ENCODE results near the gene DUSP22.

Gene DUSP22

GRCh38 chr6:344816-345340 lies 52.6 kb downstream of the DUSP22 start:
- no CpG with 5 or more reads among the region's 8 CpGs for WGBS (ENCODE audit: extremely low coverage, insufficient coverage, insufficient read length)
- Histone ChIP-seq H3K79me2 (ENCODE audit: control insufficient read depth, insufficient read depth, low read length, poor library complexity) (no peaks in the 10 kb centered on the region), H3K4me2 (ENCODE audit: low read length) (no peak overlapping the region), H4K12ac (ENCODE audit: low read depth, low read length) (no peak overlapping the region), H3K4me1 (ENCODE audit: control insufficient read depth in 1 of 2, insufficient read depth in 2 of 2, low read length in 2 of 2) (no peaks in the 10 kb centered on the region), H3K27me3 (ENCODE audit: insufficient read depth, low read length) (no peaks in the 10 kb centered on the region), H3K9me3 (ENCODE audit: insufficient read depth, low read depth, low read length) (peaks cover 63% of the 10 kb centered on the region), H3K18ac (ENCODE audit: low read length) (no peak overlapping the region), H3K23ac (ENCODE audit: low read length) (no peak overlapping the region), H3K4me3 (ENCODE audit: low read depth, low read length) (no peak overlapping the region), H3K4ac (ENCODE audit: low read depth, low read length) (no peak overlapping the region), H3K14ac (ENCODE audit: low read length) (no peak overlapping the region), H3K36me3 (ENCODE audit: control insufficient read depth in 1 of 2, insufficient read depth in 2 of 2, low read length in 2 of 2) (peaks cover 7 to 13% of the 10 kb centered on the region in 2 experiments), H3K27ac (ENCODE audit: low read depth, low read length) (no peak overlapping the region), H2BK120ac (ENCODE audit: insufficient read depth, low read length, poor library complexity) (no peak overlapping the region), H3K9ac (ENCODE audit: low read length) (no peak overlapping the region), H4K8ac (ENCODE audit: low read depth, low read length) (no peak overlapping the region), H2BK5ac (ENCODE audit: low read depth, low read length, poor library complexity) (no peak overlapping the region), H3K79me1 (ENCODE audit: low read length) (no peaks in the 10 kb centered on the region), H4K91ac (ENCODE audit: low read depth, low read length) (no peak overlapping the region), H2BK12ac (ENCODE audit: low read length) (no peak overlapping the region), H2AFZ (ENCODE audit: insufficient read depth, low read length, poor library complexity) (no peak overlapping the region), H2AK5ac (ENCODE audit: low read length) (no peak overlapping the region)
- DNase-seq: no peak

GRCh38 chr6:345747-346385 lies 53.6 kb downstream of the DUSP22 start:
- Histone ChIP-seq H3K27me3 (ENCODE audit: insufficient read depth, low read length) (no peaks in the 10 kb centered on the region), H3K79me1 (ENCODE audit: low read length) (no peaks in the 10 kb centered on the region), H4K12ac (ENCODE audit: low read depth, low read length) (no peak overlapping the region), H3K14ac (ENCODE audit: low read length) (no peak overlapping the region), H2AK5ac (ENCODE audit: low read length) (no peak overlapping the region), H4K8ac (ENCODE audit: low read depth, low read length) (no peak overlapping the region), H2BK120ac (ENCODE audit: insufficient read depth, low read length, poor library complexity) (no peak overlapping the region), H2BK5ac (ENCODE audit: low read depth, low read length, poor library complexity) (no peak overlapping the region), H3K79me2 (ENCODE audit: control insufficient read depth, insufficient read depth, low read length, poor library complexity) (no peaks in the 10 kb centered on the region), H4K91ac (ENCODE audit: low read depth, low read length) (no peak overlapping the region), H3K9me3 (ENCODE audit: insufficient read depth, low read depth, low read length) (peaks cover 57% of the 10 kb centered on the region), H2AFZ (ENCODE audit: insufficient read depth, low read length, poor library complexity) (no peak overlapping the region), H2BK12ac (ENCODE audit: low read length) (no peak overlapping the region), H3K36me3 (ENCODE audit: control insufficient read depth in 1 of 2, insufficient read depth in 2 of 2, low read length in 2 of 2) (peaks cover 7 to 13% of the 10 kb centered on the region in 2 experiments), H3K23ac (ENCODE audit: low read length) (no peak overlapping the region), H3K9ac (ENCODE audit: low read length) (no peak overlapping the region), H3K4me3 (ENCODE audit: low read depth, low read length) (no peak overlapping the region), H3K4me2 (ENCODE audit: low read length) (no peak overlapping the region), H3K18ac (ENCODE audit: low read length) (no peak overlapping the region), H3K4ac (ENCODE audit: low read depth, low read length) (no peak overlapping the region), H3K27ac (ENCODE audit: low read depth, low read length) (no peak overlapping the region), H3K4me1 (ENCODE audit: control insufficient read depth in 1 of 2, insufficient read depth in 2 of 2, low read length in 2 of 2) (no peaks in the 10 kb centered on the region)
- no peak for DNase-seq
- no CpG with 5 or more reads among the region's 17 CpGs for WGBS (ENCODE audit: extremely low coverage, insufficient coverage, insufficient read length)

- Histone ChIP-seq H4K91ac (ENCODE audit: low read depth, low read length) (no peak overlapping the region), H3K9me3 (ENCODE audit: insufficient read depth, low read depth, low read length) (peaks cover 58% of the 10 kb centered on the region), H4K8ac (ENCODE audit: low read depth, low read length) (no peak overlapping the region), H2AFZ (ENCODE audit: insufficient read depth, low read length, poor library complexity) (no peak overlapping the region), H2BK12ac (ENCODE audit: low read length) (no peak overlapping the region), H3K4me3 (ENCODE audit: low read depth, low read length) (no peak overlapping the region), H3K27ac (ENCODE audit: low read depth, low read length) (no peak overlapping the region), H3K23ac (ENCODE audit: low read length) (no peak overlapping the region), H3K79me2 (ENCODE audit: control insufficient read depth, insufficient read depth, low read length, poor library complexity) (no peaks in the 10 kb centered on the region), H3K4ac (ENCODE audit: low read depth, low read length) (no peak overlapping the region), H2AK5ac (ENCODE audit: low read length) (no peak overlapping the region), H2BK5ac (ENCODE audit: low read depth, low read length, poor library complexity) (no peak overlapping the region), H3K79me1 (ENCODE audit: low read length) (no peaks in the 10 kb centered on the region), H3K36me3 (ENCODE audit: control insufficient read depth in 1 of 2, insufficient read depth in 2 of 2, low read length in 2 of 2) (peaks cover 7 to 10% of the 10 kb centered on the region in 2 experiments), H3K18ac (ENCODE audit: low read length) (no peak overlapping the region), H3K4me2 (ENCODE audit: low read length) (no peak overlapping the region), H4K12ac (ENCODE audit: low read depth, low read length) (no peak overlapping the region), H3K4me1 (ENCODE audit: control insufficient read depth in 1 of 2, insufficient read depth in 2 of 2, low read length in 2 of 2) (no peaks in the 10 kb centered on the region), H3K14ac (ENCODE audit: low read length) (no peak overlapping the region), H2BK120ac (ENCODE audit: insufficient read depth, low read length, poor library complexity) (no peak overlapping the region), H3K9ac (ENCODE audit: low read length) (no peak overlapping the region), H3K27me3 (ENCODE audit: insufficient read depth, low read length) (no peaks in the 10 kb centered on the region)
- no CpG with 5 or more reads among the region's 10 CpGs for WGBS (ENCODE audit: extremely low coverage, insufficient coverage, insufficient read length)
- no peak for DNase-seq
Measured at GRCh38 chr6:346386-347030, 54.2 kb downstream of the DUSP22 start.

DNA sequence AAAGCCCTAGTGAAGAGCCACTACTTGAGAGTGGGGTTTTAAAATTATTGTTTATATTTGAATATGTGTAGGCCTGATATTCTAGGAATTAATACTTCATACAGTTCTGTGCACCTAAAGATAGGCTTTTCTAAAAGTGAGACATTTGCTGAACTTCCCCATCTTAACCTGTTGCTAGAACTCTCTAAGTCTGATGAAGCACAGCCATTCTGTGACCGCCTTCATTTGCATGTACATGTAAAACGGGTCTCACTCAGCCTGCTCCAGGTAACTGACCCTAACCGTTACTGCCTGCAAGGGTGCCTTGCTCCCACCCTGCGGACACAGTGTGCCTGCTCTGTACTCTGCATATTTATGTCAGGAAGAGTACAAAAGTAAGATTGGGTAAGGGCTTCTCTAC lies 54.9 kb downstream of the DUSP22 start:
- Histone ChIP-seq H3K79me2 (ENCODE audit: control insufficient read depth, insufficient read depth, low read length, poor library complexity) (no peaks in the 10 kb centered on the region), H3K14ac (ENCODE audit: low read length) (no peak overlapping the region), H3K79me1 (ENCODE audit: low read length) (no peaks in the 10 kb centered on the region), H4K91ac (ENCODE audit: low read depth, low read length) (no peak overlapping the region), H3K27me3 (ENCODE audit: insufficient read depth, low read length) (no peaks in the 10 kb centered on the region), H3K4me1 (ENCODE audit: control insufficient read depth in 1 of 2, insufficient read depth in 2 of 2, low read length in 2 of 2) (no peaks in the 10 kb centered on the region), H3K36me3 (ENCODE audit: control insufficient read depth in 1 of 2, insufficient read depth in 2 of 2, low read length in 2 of 2) (peaks cover 7 to 10% of the 10 kb centered on the region in 2 experiments), H2AFZ (ENCODE audit: insufficient read depth, low read length, poor library complexity) (no peak overlapping the region), H3K4ac (ENCODE audit: low read depth, low read length) (no peak overlapping the region), H3K18ac (ENCODE audit: low read length) (no peak overlapping the region), H3K9ac (ENCODE audit: low read length) (no peak overlapping the region), H4K8ac (ENCODE audit: low read depth, low read length) (no peak overlapping the region), H2BK120ac (ENCODE audit: insufficient read depth, low read length, poor library complexity) (no peak overlapping the region), H4K12ac (ENCODE audit: low read depth, low read length) (no peak overlapping the region), H3K9me3 (ENCODE audit: insufficient read depth, low read depth, low read length) (peaks cover 57% of the 10 kb centered on the region), H3K23ac (ENCODE audit: low read length) (no peak overlapping the region), H3K27ac (ENCODE audit: low read depth, low read length) (no peak overlapping the region), H2BK12ac (ENCODE audit: low read length) (no peak overlapping the region), H2AK5ac (ENCODE audit: low read length) (no peak overlapping the region), H3K4me2 (ENCODE audit: low read length) (no peak overlapping the region), H3K4me3 (ENCODE audit: low read depth, low read length) (no peak overlapping the region), H2BK5ac (ENCODE audit: low read depth, low read length, poor library complexity) (no peak overlapping the region)
- no peak for DNase-seq
- no CpG with 5 or more reads among the region's 4 CpGs for WGBS (ENCODE audit: extremely low coverage, insufficient coverage, insufficient read length)
